H1 (cell line): ENCODE measurements around the gene RTN3. TPM values are rescaled to one million over a fixed set of nuclear protein-coding genes. Genes with fewer than 3 reads are reported as not detected.

ENCODE experiments used
- BACH1 ChIP-seq: IDR thresholded peaks from 2 replicates; pipeline ENCODE4 v1.6.1; 2012; ENCODE audit warnings: low read length, improper control_type of control experiment
- JUND ChIP-seq: IDR thresholded peaks from 2 replicates; pipeline ENCODE4 v1.6.1; 2011; ENCODE audit warnings: mild to moderate bottlenecking, improper control_type of control experiment, low read length
- SP2 ChIP-seq: IDR thresholded peaks from 2 replicates; pipeline ENCODE4 v1.6.1; 2012; ENCODE audit warnings: mild to moderate bottlenecking, low read length, inconsistent platforms
- USF2 ChIP-seq: IDR thresholded peaks from 2 replicates; pipeline ENCODE4 v1.6.1; 2011; ENCODE audit warnings: low read length, improper control_type of control experiment
- YY1 ChIP-seq: IDR thresholded peaks from 2 replicates; pipeline ENCODE4 v1.6.1; 2011; ENCODE audit warnings: low read depth, mild to moderate bottlenecking, low read length
- ZNF274 ChIP-seq: IDR thresholded peaks from 2 replicates; pipeline ENCODE4 v1.7.0; 2012; ENCODE audit warnings: low read length, borderline replicate concordance; ENCODE audit errors: extremely low read depth
- polyA plus RNA-seq, 7 experiments: library from polyadenylated mRNA; depleted of rRNA in 3 of 7; stranded (reverse) in 5 of 7; unstranded in 2 of 7; fragments of >200 nt in 5 of 7; fragments of 200-250 nt in 2 of 7; gene quantifications; 1 replicate in 5 of 7; 2 replicates in 1 of 7; 4 replicates in 1 of 7; pipeline versions ENCODE4 v1.2.1 to v1.2.3, GENCODE V29; 2011 to 2013; ENCODE audit warnings: missing spikeins in 2 of 7, mixed read lengths in 2 of 7
- total RNA-seq: library from RNA; stranded (reverse); fragmentation: NEBNext Ultra II Directional; extraction: Animal tissue kit (Norgen Biotek cat#: 25700); gene quantifications from 2 replicates; pipeline ENCODE4 v1.2.1, GENCODE V29; 2021

Gene RTN3
- total and polyA plus RNA-seq, 2 of the 8 experiments (the other 6 are each of a cell fraction or from before 2014, with no cell fraction given), result 160 to 203 TPM

GRCh38 chr11:63783925-63784592, 102.8 kb downstream of the RTN3 start (continued):
- TF ChIP-seq USF2 (no peak), BACH1 (no peak), ZNF274 (no peak), YY1 (no peak), SP2 (no peak), JUND (no peak)
